Gastroesophageal sphincter (tissue), 3 donors: ENCODE results near the gene PTPRK.

Source experiments
- EP300 ChIP-seq: sonication (generic); formaldehyde crosslinking; IDR thresholded peaks from one replicate; pipeline ENCODE4 v1.6.1; 2017; ENCODE audit warnings: antibody characterized with exemption, mild to moderate bottlenecking
- POLR2A ChIP-seq, 2 donors: fragments of 450-650 bp; IDR thresholded peaks; one replicate each; pipeline ENCODE4 v1.6.1; 2017; ENCODE audit warnings: antibody characterized with exemption in 2 of 2, mild to moderate bottlenecking in 2 of 2, moderate library complexity in 1 of 2
- POLR2AphosphoS5 ChIP-seq: sonication (generic); formaldehyde crosslinking; IDR thresholded peaks from one replicate; pipeline ENCODE4 v1.6.1; 2017; ENCODE audit warnings: antibody characterized with exemption
- TF ChIP-seq, protein P1 (sequence below), 4 experiments: fragments of 200-600 bp in 2 of 4; fragments of 450-650 bp in 2 of 4; sonication (generic) in 1 of 4; IDR thresholded peaks; one replicate each; pipeline ENCODE4 v1.5.1; 2017 to 2019; ENCODE audit warnings: antibody characterized with exemption in 4 of 4, mild to moderate bottlenecking in 2 of 4, moderate library complexity in 2 of 4

DNA sequence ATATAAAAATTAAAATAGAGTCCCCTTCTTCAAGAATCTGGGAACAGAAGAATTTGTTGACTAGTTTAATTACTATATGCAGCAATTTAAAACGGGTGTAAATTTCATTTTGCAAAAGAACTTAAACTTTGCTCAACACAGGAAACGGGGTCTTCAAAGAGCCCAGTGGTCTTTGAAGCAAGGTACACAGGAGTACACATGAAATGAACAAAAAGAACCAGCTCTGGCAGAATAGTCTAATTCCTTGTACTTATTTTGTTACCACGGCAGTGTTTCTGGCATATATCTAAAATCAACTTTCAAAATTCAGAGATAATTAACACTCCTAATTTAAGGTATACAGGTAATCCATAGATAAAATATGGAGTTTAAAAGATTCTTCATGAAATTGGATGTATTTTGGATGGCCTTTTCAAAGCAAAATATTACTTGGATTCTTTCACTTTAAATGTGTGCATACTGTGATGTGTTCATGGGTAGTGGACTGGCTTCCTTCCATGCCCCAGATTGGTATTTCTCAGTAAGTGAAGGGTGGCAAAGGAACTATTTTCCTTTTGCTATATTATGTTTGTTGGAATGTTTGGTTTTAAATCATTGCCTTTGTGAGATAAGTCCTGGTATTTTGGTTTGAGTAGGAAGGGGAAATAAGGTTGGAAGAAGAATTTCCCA, 522.8 kb downstream of the PTPRK start:
- no peak for TF ChIP-seq POLR2A (IDR thresholded peaks at IDR 0.05)
- TF ChIP-seq, protein P1, sequence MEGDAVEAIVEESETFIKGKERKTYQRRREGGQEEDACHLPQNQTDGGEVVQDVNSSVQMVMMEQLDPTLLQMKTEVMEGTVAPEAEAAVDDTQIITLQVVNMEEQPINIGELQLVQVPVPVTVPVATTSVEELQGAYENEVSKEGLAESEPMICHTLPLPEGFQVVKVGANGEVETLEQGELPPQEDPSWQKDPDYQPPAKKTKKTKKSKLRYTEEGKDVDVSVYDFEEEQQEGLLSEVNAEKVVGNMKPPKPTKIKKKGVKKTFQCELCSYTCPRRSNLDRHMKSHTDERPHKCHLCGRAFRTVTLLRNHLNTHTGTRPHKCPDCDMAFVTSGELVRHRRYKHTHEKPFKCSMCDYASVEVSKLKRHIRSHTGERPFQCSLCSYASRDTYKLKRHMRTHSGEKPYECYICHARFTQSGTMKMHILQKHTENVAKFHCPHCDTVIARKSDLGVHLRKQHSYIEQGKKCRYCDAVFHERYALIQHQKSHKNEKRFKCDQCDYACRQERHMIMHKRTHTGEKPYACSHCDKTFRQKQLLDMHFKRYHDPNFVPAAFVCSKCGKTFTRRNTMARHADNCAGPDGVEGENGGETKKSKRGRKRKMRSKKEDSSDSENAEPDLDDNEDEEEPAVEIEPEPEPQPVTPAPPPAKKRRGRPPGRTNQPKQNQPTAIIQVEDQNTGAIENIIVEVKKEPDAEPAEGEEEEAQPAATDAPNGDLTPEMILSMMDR (IDR thresholded peaks at IDR 0.05): no peak
- no peak for TF ChIP-seq EP300
- TF ChIP-seq POLR2AphosphoS5: no peak
